Prostate gland (tissue), 2 donors: Measurements from ENCODE around the gene CSTF2. TPM values are rescaled to one million over a fixed set of nuclear protein-coding genes. Genes with fewer than 3 reads are reported as not detected.

Experiments used
- DNase-seq: peaks from one replicate; pipeline ENCODE4 v3.0.0-alpha.2; 2019; ENCODE audit warnings: low spot score
- H3K27ac ChIP-seq, 2 donors: fragments of 200-600 bp; sonication (generic); 2 replicates each; pipeline ENCODE4 v1.5.1; 2017 to 2019
- H3K27me3 ChIP-seq: fragments of 200-600 bp; sonication (generic); replicated peaks from 2 replicates; pipeline ENCODE4 v1.5.1; 2019; ENCODE audit not compliant: insufficient read depth
- H3K36me3 ChIP-seq, 2 donors: fragments of 200-600 bp; sonication (generic); 1 replicate in 1 of 2; 2 replicates in 1 of 2; pipeline versions ENCODE4 v1.5.1 to v1.8.1; 2017 to 2019
- H3K4me1 ChIP-seq: fragments of 200-600 bp; sonication (generic); replicated peaks from 2 replicates; pipeline ENCODE4 v1.5.1; 2019
- H3K4me3 ChIP-seq, 2 donors: fragments of 200-600 bp; sonication (generic); 2 replicates each; pipeline ENCODE4 v1.5.1; 2017 to 2019
- H3K9me3 ChIP-seq: fragments of 200-600 bp; sonication (generic); 2 replicates; pipeline ENCODE4 v1.5.1; 2017
- POLR2A ChIP-seq: fragments of 450-650 bp; IDR thresholded peaks from one replicate; pipeline ENCODE4 v1.6.1; 2016; ENCODE audit warnings: antibody characterized with exemption, mild to moderate bottlenecking
- POLR2AphosphoS5 ChIP-seq: sonication (generic); formaldehyde crosslinking; IDR thresholded peaks from one replicate; pipeline ENCODE4 v1.6.1; 2017; ENCODE audit warnings: antibody characterized with exemption
- WGBS: methylation state at CpG from one replicate; pipeline ENCODE4 v1.1.5; 2018; 5-methylcytosine and 5-hydroxymethylcytosine counted together
- intact Hi-C: fragments of 100-400 bp; cut with DNase I; formaldehyde crosslinking; loops from one replicate; pipeline ENCODE4 v1.14.2; 2022
- total RNA-seq, 2 donors: library from RNA; depleted of rRNA; stranded (reverse); fragments of >200 nt; gene quantifications; one replicate each; pipeline ENCODE4 v1.1.0, GENCODE V29; 2016
- TF ChIP-seq, protein P1 (sequence below), 4 experiments: fragments of 200-600 bp in 2 of 4; fragments of 450-650 bp in 2 of 4; sonication (generic) in 2 of 4; IDR thresholded peaks; 1 replicate in 3 of 4; 2 replicates in 1 of 4; pipeline ENCODE4 v1.5.1; 2016 to 2019; ENCODE audit warnings: antibody characterized with exemption in 4 of 4, mild to moderate bottlenecking in 2 of 4, moderate library complexity in 2 of 4

CSTF2 gene
- total RNA-seq, 2 donors from 2014 or later, result 13.5 to 38.2 TPM

DNA sequence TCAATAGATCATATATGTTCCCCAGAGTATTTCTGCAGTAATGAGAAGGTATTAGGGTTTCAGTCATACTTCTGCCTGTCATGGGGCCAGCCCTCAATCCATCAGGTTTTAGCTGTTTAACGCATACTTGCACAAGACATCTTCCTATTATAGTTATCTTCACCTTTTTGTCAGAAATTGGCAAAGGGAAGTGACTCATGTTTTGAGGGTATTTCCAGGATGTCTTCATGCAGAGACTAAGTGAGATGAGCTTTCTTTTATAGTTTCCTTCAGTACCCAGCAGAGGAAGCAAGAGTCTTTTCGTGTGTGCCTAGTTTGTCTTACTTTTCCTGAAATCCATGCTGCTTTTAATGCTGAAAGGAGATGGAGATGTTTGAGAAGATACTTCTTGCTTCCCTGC lies 9.5 kb downstream of the CSTF2 start:
- H3K36me3 ChIP-seq, result no peaks in the 10 kb centered on the region
- H3K4me3 ChIP-seq, result no peak overlapping the region
- H3K27me3 ChIP-seq, result no peaks in the 10 kb centered on the region
- intact Hi-C loops, result no loop called here
- 56% methylated on average over 2 of the region's 2 CpGs for WGBS
- no peak for DNase-seq
- no peaks in the 10 kb centered on the region for H3K9me3 ChIP-seq
- no peaks in the 10 kb centered on the region for H3K4me1 ChIP-seq
- H3K27ac ChIP-seq, result no peak overlapping the region
- TF ChIP-seq POLR2A (no peak), POLR2AphosphoS5 (no peak)
- TF ChIP-seq, protein P1, sequence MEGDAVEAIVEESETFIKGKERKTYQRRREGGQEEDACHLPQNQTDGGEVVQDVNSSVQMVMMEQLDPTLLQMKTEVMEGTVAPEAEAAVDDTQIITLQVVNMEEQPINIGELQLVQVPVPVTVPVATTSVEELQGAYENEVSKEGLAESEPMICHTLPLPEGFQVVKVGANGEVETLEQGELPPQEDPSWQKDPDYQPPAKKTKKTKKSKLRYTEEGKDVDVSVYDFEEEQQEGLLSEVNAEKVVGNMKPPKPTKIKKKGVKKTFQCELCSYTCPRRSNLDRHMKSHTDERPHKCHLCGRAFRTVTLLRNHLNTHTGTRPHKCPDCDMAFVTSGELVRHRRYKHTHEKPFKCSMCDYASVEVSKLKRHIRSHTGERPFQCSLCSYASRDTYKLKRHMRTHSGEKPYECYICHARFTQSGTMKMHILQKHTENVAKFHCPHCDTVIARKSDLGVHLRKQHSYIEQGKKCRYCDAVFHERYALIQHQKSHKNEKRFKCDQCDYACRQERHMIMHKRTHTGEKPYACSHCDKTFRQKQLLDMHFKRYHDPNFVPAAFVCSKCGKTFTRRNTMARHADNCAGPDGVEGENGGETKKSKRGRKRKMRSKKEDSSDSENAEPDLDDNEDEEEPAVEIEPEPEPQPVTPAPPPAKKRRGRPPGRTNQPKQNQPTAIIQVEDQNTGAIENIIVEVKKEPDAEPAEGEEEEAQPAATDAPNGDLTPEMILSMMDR (IDR thresholded peaks at IDR 0.05), result no peak

DNA sequence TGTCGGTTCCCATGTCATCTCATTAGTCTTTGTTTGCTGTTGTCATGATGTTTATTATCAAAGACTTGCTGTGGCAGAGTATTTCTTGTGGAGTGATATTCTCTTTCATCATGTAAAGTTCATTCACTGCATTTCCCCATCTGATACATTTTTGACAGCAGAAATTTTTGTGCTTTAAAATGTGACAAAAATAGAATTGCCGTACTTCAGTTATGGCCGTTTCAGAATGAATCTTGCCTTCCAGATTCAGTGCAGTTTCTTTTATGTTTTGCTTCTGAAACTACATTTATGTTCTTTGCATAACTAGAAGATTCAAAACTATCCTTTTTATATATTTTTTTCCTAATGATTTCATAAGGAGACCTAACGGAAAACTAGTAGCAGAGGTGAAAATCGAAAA lies 10.0 kb downstream of the CSTF2 start:
- no peaks in the 10 kb centered on the region for H3K9me3 ChIP-seq
- no peaks in the 10 kb centered on the region for H3K27me3 ChIP-seq
- DNase-seq, result no peak
- no peaks in the 10 kb centered on the region for H3K36me3 ChIP-seq
- WGBS, result 88% methylated on average over 5 of the region's 5 CpGs
- H3K4me1 ChIP-seq, result no peaks in the 10 kb centered on the region
- intact Hi-C loops, result no loop called here
- no peak overlapping the region for H3K4me3 ChIP-seq
- no peak for TF ChIP-seq POLR2A
- TF ChIP-seq POLR2AphosphoS5, result no peak
- TF ChIP-seq, protein P1 (IDR thresholded peaks at IDR 0.05), result no peak
- H3K27ac ChIP-seq, result no peak overlapping the region

DNA sequence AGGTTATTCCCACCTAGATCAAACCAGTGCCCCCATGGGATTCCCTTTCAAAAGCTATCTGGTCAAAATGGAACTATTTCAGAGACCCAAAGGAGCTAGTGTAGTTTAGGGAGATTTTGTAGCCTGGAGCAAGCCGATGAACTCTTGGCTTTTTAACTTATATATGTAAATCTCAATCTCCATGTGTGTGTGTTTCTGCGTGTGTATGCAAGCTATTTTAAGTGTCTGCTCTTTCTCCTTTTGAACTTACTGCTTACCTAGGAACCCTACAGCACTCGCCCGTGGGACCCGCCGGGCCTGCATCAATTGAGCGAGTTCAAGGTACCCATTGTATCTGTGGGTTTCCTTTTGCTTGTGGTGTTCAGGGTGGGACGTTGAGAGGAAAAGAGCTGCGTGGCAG lies 10.4 kb downstream of the CSTF2 start:
- no peaks in the 10 kb centered on the region for H3K4me1 ChIP-seq
- TF ChIP-seq, protein P1 (IDR thresholded peaks at IDR 0.05), result no peak
- TF ChIP-seq POLR2A, result no peak
- TF ChIP-seq POLR2AphosphoS5, result no peak
- H3K27ac ChIP-seq, result no peak overlapping the region
- no peaks in the 10 kb centered on the region for H3K9me3 ChIP-seq
- intact Hi-C loops, result no loop called here
- no peak overlapping the region for H3K4me3 ChIP-seq
- no peak for DNase-seq
- 97% methylated on average over 9 of the region's 9 CpGs for WGBS
- H3K36me3 ChIP-seq, result no peaks in the 10 kb centered on the region
- H3K27me3 ChIP-seq, result no peaks in the 10 kb centered on the region

DNA sequence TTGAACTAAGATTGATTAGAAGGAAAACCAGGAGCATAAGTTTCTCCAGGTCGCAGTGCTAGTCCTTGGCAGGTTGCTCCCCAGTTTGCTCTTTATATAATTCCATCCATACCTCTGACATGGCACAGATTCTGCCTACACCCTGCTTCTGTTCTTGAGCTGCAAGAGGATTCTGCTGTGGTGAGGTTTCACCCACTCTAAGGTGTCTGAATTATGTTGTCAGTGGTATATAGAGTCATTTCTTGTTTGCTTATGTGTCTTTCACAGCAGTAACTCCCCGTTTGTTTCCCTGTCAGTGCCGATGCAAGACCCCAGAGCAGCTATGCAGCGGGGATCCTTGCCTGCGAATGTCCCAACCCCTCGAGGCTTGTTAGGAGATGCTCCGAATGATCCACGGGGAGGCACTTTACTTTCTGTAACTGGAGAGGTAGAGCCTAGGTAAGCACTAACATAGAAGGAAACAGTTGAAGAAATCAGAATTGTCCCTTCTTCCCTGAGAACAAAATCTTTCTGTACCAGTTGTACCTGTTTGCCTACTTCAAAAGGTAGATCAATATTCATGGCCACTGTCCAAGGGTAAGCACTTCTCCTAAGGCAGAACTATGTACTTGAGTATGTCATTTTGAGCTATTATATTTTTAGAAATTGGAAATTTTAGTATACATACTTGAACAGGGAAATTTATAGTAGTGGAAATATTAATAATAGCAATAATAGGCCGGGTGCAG lies 11.2 kb downstream of the CSTF2 start:
- intact Hi-C loops, result no loop called here
- Histone ChIP-seq H3K27ac (no peak overlapping the region), H3K9me3 (no peaks in the 10 kb centered on the region), H3K4me3 (no peak overlapping the region), H3K27me3 (no peaks in the 10 kb centered on the region), H3K36me3 (no peaks in the 10 kb centered on the region), H3K4me1 (no peaks in the 10 kb centered on the region)
- 90% methylated on average over 9 of the region's 9 CpGs for WGBS
- TF ChIP-seq POLR2A, result no peak
- no peak for TF ChIP-seq POLR2AphosphoS5
- TF ChIP-seq, protein P1 (IDR thresholded peaks at IDR 0.05), result no peak
- DNase-seq, result no peak

DNA sequence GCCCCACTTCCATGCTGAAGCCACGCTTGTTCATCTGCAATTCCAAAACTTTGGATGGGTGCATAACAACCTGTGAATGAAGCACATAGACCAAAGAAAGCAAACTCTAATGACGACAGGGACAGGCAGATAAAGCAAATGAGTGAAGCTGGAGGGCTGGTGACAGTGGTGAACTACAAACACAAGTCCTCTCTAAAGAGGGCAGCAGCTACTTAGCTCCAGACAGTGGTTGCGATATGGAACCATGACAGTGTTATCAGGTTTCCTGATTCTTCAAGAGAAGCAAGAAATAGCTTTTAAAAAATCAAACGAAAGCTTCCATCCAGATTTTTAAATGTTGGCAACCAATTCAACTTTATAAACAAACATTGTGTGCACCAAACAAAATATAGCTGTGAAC lies 30.1 kb downstream of the CSTF2 start:
- intact Hi-C loops, result no loop called here
- no peaks in the 10 kb centered on the region for H3K27me3 ChIP-seq

More for the DNA sequence above, 30.1 kb downstream of the CSTF2 start:
- no peaks in the 10 kb centered on the region for H3K36me3 ChIP-seq
- H3K9me3 ChIP-seq, result no peaks in the 10 kb centered on the region
- H3K4me3 ChIP-seq, result no peak overlapping the region
- TF ChIP-seq POLR2AphosphoS5, result no peak
- TF ChIP-seq, protein P1 (IDR thresholded peaks at IDR 0.05), result no peak
- TF ChIP-seq POLR2A, result no peak
- H3K4me1 ChIP-seq, result no peaks in the 10 kb centered on the region
- 44% methylated on average over 4 of the region's 4 CpGs for WGBS
- DNase-seq, result no peak
- H3K27ac ChIP-seq, result no peak overlapping the region
